Mesothelial cell of epicardium (in vitro differentiated cells): ENCODE data around the gene UBTF. TPM values are rescaled to one million over a fixed set of nuclear protein-coding genes. Genes with fewer than 3 reads are reported as not detected.

Source experiments
- DNase-seq, 2 experiments: peaks; one replicate each; pipeline ENCODE4 v3.0.0; 2021; ENCODE audit warnings: low spot score in 2 of 2; ENCODE audit not compliant: unreplicated experiment in 2 of 2
- H3K27ac Mint-ChIP-seq: 2 replicates; pipeline ENCODE4 v1.8.0; 2021; ENCODE audit warnings: mixed read lengths
- H3K27me3 Mint-ChIP-seq: 2 replicates; pipeline ENCODE4 v1.8.0; 2021; ENCODE audit warnings: low read depth, mixed read lengths
- H3K36me3 Mint-ChIP-seq: 2 replicates; pipeline ENCODE4 v1.8.0; 2021; ENCODE audit warnings: mixed read lengths
- H3K4me1 Mint-ChIP-seq: 2 replicates; pipeline ENCODE4 v1.8.0; 2021; ENCODE audit warnings: mixed read lengths
- H3K4me3 Mint-ChIP-seq: 2 replicates; pipeline ENCODE4 v1.8.0; 2021; ENCODE audit warnings: mild to moderate bottlenecking, moderate library complexity, mixed read lengths
- H3K9me3 Mint-ChIP-seq: 2 replicates; pipeline ENCODE4 v1.8.0; 2021; ENCODE audit warnings: mixed read lengths
- total RNA-seq: library from RNA; stranded (reverse); gene quantifications from 3 replicates; pipeline ENCODE4 v1.2.1, GENCODE V29; 2021
- TF ChIP-seq, protein P1 (sequence below): fragments of 200-600 bp; sonication (generic); IDR thresholded peaks from one replicate; pipeline ENCODE4 v1.5.0; 2021; ENCODE audit warnings: antibody characterized with exemption; ENCODE audit not compliant: unreplicated experiment

The UBTF gene
- total RNA-seq, 1 donor from 2014 or later, result 119 TPM

DNA sequence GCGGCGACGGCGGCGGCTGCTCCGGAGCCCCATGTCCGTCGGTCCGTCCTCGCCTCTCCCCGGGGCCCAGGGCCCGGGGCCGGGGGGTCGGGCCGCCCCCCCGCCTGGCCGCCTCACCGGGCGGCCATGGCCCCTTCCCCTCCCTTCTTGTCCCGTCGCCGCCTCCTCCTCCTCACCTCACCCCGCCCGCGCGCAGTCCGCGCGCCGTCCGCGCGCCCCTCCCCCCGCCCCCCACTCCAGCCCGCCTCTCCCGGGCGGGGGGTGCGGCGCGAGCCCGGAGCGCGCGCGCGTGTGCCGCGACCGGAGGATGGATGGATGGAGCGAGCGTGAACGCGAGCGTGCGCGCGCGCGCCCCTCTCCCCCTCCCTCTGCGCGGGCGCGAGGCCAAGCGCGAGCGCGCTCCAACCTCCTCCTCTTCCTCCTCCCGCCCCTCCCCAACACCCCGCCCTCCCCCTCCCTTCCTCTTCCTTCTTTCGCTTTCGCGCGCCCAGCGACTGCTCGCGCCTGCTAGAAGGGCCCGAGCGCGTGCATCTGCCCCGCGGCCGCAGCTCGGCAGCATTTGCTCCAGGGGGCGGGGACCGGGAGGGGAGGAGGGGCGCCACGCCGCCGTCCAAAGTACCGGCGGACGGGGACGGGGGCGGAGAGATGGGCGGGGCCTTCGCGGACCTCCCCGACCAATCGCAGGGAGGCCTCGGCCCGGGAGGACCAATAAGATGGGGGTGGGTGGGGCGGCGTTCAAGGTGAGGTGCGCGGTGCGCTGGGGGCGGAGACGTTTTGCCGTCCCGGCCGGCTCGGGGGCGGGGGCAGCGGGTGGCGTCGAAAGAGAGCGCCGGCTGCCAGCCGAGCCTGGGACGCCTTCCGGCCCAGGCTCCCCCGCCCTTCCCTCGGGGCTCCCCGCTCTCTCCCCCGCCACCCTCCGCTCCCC lies 19.7 kb downstream of the UBTF start, which contains the start of gene ATXN7L3:
TSS of gene ATXN7L3 (minus strand) at position 332 of the 925 bp plus-strand sequence. CDS start 1,814 bp downstream, outside the sequence.
- Mint-ChIP-seq H3K9me3 (no peaks in the 10 kb centered on the region), H3K36me3 (peaks cover 9% of the 10 kb centered on the region), H3K27me3 (no peaks in the 10 kb centered on the region), H3K4me1 (peaks cover 37% of the 10 kb centered on the region), H3K27ac (peak within 1 kb of the TSS; percentile 96), H3K4me3 (peak within 1 kb of the TSS; percentile 87)
- TF ChIP-seq, protein P1, sequence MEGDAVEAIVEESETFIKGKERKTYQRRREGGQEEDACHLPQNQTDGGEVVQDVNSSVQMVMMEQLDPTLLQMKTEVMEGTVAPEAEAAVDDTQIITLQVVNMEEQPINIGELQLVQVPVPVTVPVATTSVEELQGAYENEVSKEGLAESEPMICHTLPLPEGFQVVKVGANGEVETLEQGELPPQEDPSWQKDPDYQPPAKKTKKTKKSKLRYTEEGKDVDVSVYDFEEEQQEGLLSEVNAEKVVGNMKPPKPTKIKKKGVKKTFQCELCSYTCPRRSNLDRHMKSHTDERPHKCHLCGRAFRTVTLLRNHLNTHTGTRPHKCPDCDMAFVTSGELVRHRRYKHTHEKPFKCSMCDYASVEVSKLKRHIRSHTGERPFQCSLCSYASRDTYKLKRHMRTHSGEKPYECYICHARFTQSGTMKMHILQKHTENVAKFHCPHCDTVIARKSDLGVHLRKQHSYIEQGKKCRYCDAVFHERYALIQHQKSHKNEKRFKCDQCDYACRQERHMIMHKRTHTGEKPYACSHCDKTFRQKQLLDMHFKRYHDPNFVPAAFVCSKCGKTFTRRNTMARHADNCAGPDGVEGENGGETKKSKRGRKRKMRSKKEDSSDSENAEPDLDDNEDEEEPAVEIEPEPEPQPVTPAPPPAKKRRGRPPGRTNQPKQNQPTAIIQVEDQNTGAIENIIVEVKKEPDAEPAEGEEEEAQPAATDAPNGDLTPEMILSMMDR, result no peak
- peak; percentile 98 to 100 for DNase-seq

DNA sequence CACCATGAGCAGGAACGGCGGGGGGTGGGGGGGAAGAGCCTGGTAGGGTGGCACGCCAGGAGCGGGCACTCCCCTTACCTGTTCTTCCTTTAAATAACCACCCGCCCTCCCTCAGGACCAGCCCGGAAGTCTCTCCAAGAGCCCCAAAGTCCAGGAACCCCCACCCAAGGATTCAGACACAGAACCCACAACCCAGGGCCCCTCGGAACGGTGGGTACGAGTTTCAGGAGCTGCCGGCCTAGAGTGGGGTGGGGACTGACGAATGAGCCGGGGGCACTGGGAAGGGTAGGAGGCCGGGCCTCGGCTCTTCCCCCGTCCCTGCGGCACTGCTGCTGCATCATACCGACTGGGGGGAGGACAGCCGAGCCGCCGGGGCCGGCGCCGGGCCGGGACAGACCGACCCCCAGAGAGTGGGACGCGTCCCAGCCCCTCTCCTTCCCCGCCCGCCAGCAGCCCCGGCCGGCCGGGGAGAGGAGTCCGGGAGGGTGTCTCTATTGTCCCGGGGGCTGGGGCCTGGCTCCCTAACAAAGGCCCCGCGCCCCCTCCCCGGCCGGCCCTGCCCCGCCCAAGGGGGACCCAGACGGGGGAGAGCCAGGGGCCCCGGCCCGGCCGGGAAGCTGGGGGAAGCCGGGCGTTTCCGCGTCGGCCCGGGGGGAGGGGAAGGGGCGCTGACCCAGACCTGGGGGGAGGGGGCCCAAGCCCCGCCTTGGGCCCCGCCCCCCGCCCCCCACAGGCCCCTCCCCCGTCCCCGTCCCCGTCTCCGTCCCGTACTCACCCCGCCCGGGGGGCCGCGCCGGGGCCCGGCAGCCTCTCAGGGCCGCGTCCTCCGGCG lies 20.5 kb downstream of the UBTF start:
- peak overlapping the region; percentile 90 for H3K27ac Mint-ChIP-seq
- TF ChIP-seq, protein P1, result no peak
- H3K9me3 Mint-ChIP-seq, result no peaks in the 10 kb centered on the region
- DNase-seq, result peak; percentile 58 to 66
- H3K36me3 Mint-ChIP-seq, result peaks cover 12% of the 10 kb centered on the region
- peaks cover 36% of the 10 kb centered on the region for H3K4me1 Mint-ChIP-seq
- no peaks in the 10 kb centered on the region for H3K27me3 Mint-ChIP-seq
- peak overlapping the region; percentile 75 for H3K4me3 Mint-ChIP-seq

DNA sequence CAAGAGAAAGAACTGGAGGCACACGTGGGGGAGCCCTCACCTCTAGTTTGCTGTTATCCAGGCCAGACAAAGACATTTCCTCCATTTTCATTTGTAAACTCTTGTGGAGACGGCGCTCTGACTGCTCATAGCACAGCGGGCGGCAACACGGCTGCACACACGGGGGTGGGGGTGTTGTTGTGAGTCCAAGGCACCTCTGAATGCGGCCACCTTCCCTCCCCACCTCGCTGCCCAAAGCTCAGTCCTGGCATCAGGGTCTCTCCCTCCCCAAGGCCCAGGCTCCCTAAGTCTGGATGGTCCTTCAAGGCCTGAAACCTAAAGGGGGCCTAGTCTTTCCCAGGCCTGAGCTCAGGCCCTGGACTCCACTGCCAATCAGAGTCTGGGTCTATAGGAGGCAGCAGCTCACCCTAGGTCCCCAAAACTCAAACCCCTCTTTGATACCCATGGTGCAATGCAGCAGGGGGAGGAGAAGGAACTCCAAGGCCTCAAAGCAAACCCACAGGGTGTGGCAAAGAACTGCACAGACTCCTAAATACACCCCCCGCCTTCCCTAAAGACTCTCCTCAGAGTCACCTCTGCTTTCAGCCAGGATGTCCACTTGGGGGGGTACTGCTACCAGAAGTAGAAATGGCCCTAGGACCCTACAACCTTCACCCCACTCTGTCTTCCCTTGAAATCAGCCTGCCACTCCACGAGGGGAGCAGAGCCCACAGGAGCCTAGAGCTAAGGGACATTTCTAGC lies 21.3 kb downstream of the UBTF start:
- peaks cover 28% of the 10 kb centered on the region for H3K4me1 Mint-ChIP-seq
- no peaks in the 10 kb centered on the region for H3K9me3 Mint-ChIP-seq
- TF ChIP-seq, protein P1, result no peak
- H3K4me3 Mint-ChIP-seq, result peak overlapping the region; percentile 75
- peaks cover 12% of the 10 kb centered on the region for H3K36me3 Mint-ChIP-seq
- H3K27me3 Mint-ChIP-seq, result no peaks in the 10 kb centered on the region
- peak overlapping the region; percentile 90 for H3K27ac Mint-ChIP-seq
- DNase-seq, result no peak

DNA sequence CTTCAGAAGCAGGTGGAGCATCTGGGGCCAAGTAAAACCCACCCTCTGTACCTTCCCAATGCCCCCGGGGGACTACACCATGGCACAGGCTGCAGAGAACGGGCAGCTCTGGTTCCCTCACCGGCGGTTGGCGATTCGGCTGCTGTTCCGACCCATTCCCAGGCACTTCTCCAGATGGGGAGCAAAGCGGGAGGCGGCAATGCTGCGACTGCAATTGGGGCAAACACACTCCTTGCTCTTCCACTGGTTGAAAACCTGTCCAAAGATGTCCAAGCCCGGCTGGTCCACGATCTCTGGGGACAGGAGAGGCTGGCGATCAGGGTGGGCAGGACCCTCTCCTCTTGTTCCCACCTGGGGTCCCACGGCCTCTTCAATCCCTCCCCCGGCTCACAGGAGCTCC lies 22.4 kb downstream of the UBTF start:
- TF ChIP-seq, protein P1, result no peak
- no peak overlapping the region for H3K27ac Mint-ChIP-seq
- no peak overlapping the region for H3K4me3 Mint-ChIP-seq
- peaks cover 29% of the 10 kb centered on the region for H3K4me1 Mint-ChIP-seq
- no peaks in the 10 kb centered on the region for H3K27me3 Mint-ChIP-seq
- no peaks in the 10 kb centered on the region for H3K9me3 Mint-ChIP-seq
- no peak for DNase-seq
- H3K36me3 Mint-ChIP-seq, result peaks cover 14% of the 10 kb centered on the region
